IMR-90 (cell line): ENCODE results near the gene CENPP. TPM values are rescaled to one million over a fixed set of nuclear protein-coding genes. Genes with fewer than 3 reads are reported as not detected.

Experiments
- ATAC-seq: fragments of 200-7000 bp; cut with Tn5 transposase; 2 replicates; pipeline ENCODE4 v1.9.1; 2020; ENCODE audit warnings: low read depth, mild to moderate bottlenecking, moderate library complexity
- BruUV-seq: library from RNA; stranded (reverse); fragments of 400-500 nt; replicated peaks from 2 replicates; lab custom pipeline; 2021; lab: Mats Ljungman, UMichigan
- CTCF ChIA-PET: fragments of 300-600 bp; formaldehyde crosslinking; extraction: SDS; loops from one replicate; lab custom pipeline; 2021; ENCODE audit warnings: antibody characterized with exemption; lab: Yijun Ruan, JAX
- POLR2A ChIA-PET: fragments of 300-600 bp; sonication (Branson Sonifier 250); formaldehyde crosslinking; loops from one replicate; lab custom pipeline; 2022; ENCODE audit warnings: antibody characterized with exemption; ENCODE audit not compliant: unreplicated experiment; lab: Charles Lee
- DNase-seq: peaks from one replicate; pipeline ENCODE4 v3.0.0; 2013
- H2AFZ ChIP-seq: replicated peaks from 2 replicates; pipeline ENCODE3; 2013; ENCODE audit warnings: low read length, mild to moderate bottlenecking; ENCODE audit not compliant: poor library complexity
- H2AK5ac ChIP-seq: 2 replicates; pipeline ENCODE4 v1.6.1; 2013; ENCODE audit warnings: low read depth, low read length, inconsistent platforms
- H2AK9ac ChIP-seq: replicated peaks from 2 replicates; pipeline ENCODE3; 2013; ENCODE audit warnings: mild to moderate bottlenecking, low read depth, low read length, moderate library complexity; ENCODE audit not compliant: poor library complexity
- H2BK120ac ChIP-seq: 2 replicates; pipeline ENCODE4 v1.6.1; 2013; ENCODE audit warnings: low read depth, low read length, inconsistent platforms
- H2BK15ac ChIP-seq: 3 replicates; pipeline ENCODE4 v1.6.1; 2013; ENCODE audit warnings: low read depth, low read length, inconsistent platforms
- H2BK20ac ChIP-seq: 2 replicates; pipeline ENCODE4 v1.6.1; 2013; ENCODE audit warnings: low read depth, mild to moderate bottlenecking, inconsistent platforms, low read length, moderate library complexity
- H2BK5ac ChIP-seq: 2 replicates; pipeline ENCODE4 v1.6.1; 2013; ENCODE audit warnings: mild to moderate bottlenecking, low read depth, low read length, inconsistent platforms; ENCODE audit not compliant: poor library complexity, severe bottlenecking
- H3K14ac ChIP-seq: replicated peaks from 2 replicates; pipeline ENCODE4 v1.6.1; 2013; ENCODE audit warnings: low read depth, low read length, inconsistent platforms
- H3K18ac ChIP-seq: 2 replicates; pipeline ENCODE4 v1.6.1; 2013; ENCODE audit warnings: low read depth, low read length, control low read depth
- H3K23ac ChIP-seq: 2 replicates; pipeline ENCODE4 v1.6.1; 2013; ENCODE audit warnings: low read depth, low read length, inconsistent platforms
- H3K27ac ChIP-seq: 2 replicates; pipeline ENCODE4 v1.5.1; 2013; ENCODE audit warnings: mild to moderate bottlenecking, control low read depth, low read length; ENCODE audit not compliant: insufficient read depth
- H3K27me3 ChIP-seq: 2 replicates; pipeline ENCODE4 v1.6.1; 2013; ENCODE audit warnings: low read length; ENCODE audit not compliant: control insufficient read depth, insufficient read depth
- H3K36me3 ChIP-seq: 2 replicates; pipeline ENCODE4 v1.6.1; 2013; ENCODE audit warnings: low read length, mixed read lengths; ENCODE audit not compliant: control insufficient read depth, insufficient read depth
- H3K4ac ChIP-seq: 2 replicates; pipeline ENCODE4 v1.6.1; 2013; ENCODE audit warnings: low read depth, low read length, inconsistent platforms
- H3K4me1 ChIP-seq: 2 replicates; pipeline ENCODE4 v1.6.1; 2013; ENCODE audit warnings: low read length, mixed read lengths; ENCODE audit not compliant: control insufficient read depth, insufficient read depth
- H3K4me2 ChIP-seq: 2 replicates; pipeline ENCODE4 v1.6.1; 2013; ENCODE audit warnings: low read depth, mild to moderate bottlenecking, control low read depth, low read length, moderate library complexity
- H3K4me3 ChIP-seq: 2 replicates; pipeline ENCODE4 v1.5.1; 2013; ENCODE audit warnings: low read depth, mild to moderate bottlenecking, control low read depth, low read length, moderate library complexity; ENCODE audit not compliant: insufficient read depth
- H3K56ac ChIP-seq: 2 replicates; pipeline ENCODE4 v1.6.1; 2013; ENCODE audit warnings: low read length, inconsistent platforms; ENCODE audit not compliant: insufficient read depth; ENCODE audit errors: extremely low read depth
- H3K79me1 ChIP-seq, 2 experiments: 2 replicates each; pipeline ENCODE4 v1.6.1; 2013; ENCODE audit warnings: low read length in 2 of 2, inconsistent platforms in 1 of 2, low read depth in 1 of 2
- H3K9ac ChIP-seq: 2 replicates; pipeline ENCODE4 v1.6.1; 2013; ENCODE audit warnings: low read depth, low read length, control low read depth
- H3K9me1 ChIP-seq: 2 replicates; pipeline ENCODE4 v1.6.1; 2013; ENCODE audit warnings: low read length, inconsistent platforms; ENCODE audit not compliant: insufficient read depth
- H3K9me3 ChIP-seq: 2 replicates; pipeline ENCODE4 v1.6.1; 2013; ENCODE audit warnings: low read length; ENCODE audit not compliant: control insufficient read depth, insufficient read depth
- H4K20me1 ChIP-seq: 2 replicates; pipeline ENCODE4 v1.6.1; 2013; ENCODE audit warnings: low read length, inconsistent platforms; ENCODE audit not compliant: insufficient read depth
- H4K5ac ChIP-seq: 2 replicates; pipeline ENCODE4 v1.6.1; 2013; ENCODE audit warnings: mild to moderate bottlenecking, low read depth, low read length, control low read depth
- H4K8ac ChIP-seq, 2 experiments: 2 replicates each; pipeline ENCODE4 v1.6.1; 2013; ENCODE audit warnings: low read depth in 2 of 2, low read length in 2 of 2, control low read depth in 1 of 2, inconsistent platforms in 1 of 2
- H4K91ac ChIP-seq: 2 replicates; pipeline ENCODE4 v1.6.1; 2013; ENCODE audit warnings: low read depth, low read length, inconsistent platforms; ENCODE audit not compliant: insufficient read depth
- BHLHE40 ChIP-seq: fragments of 150-350 bp; IDR thresholded peaks from 2 replicates; pipeline ENCODE4 v1.6.1; 2016; ENCODE audit warnings: mild to moderate bottlenecking, low read depth, low read length
- CEBPB ChIP-seq: IDR thresholded peaks from 2 replicates; pipeline ENCODE4 v1.6.1; 2012; ENCODE audit warnings: low read depth, low read length, improper control_type of control experiment
- CHD1 ChIP-seq: IDR thresholded peaks from 2 replicates; pipeline ENCODE4 v1.6.1; 2012; ENCODE audit warnings: low read depth, low read length, improper control_type of control experiment
- CTCF ChIP-seq: conservative IDR thresholded peaks from 2 replicates; pipeline ENCODE4 v1.5.1; 2012; ENCODE audit warnings: mild to moderate bottlenecking, low read depth, low read length, improper control_type of control experiment
- ELK1 ChIP-seq: fragments of 150-350 bp; IDR thresholded peaks from 2 replicates; pipeline ENCODE4 v1.6.1; 2016; ENCODE audit warnings: low read depth, mild to moderate bottlenecking, low read length, moderate library complexity, borderline replicate concordance
- FOS ChIP-seq: fragments of 150-350 bp; IDR thresholded peaks from 2 replicates; pipeline ENCODE4 v1.6.1; 2016; ENCODE audit warnings: low read depth, low read length
- MAFK ChIP-seq: IDR thresholded peaks from 2 replicates; pipeline ENCODE4 v1.6.1; 2012; ENCODE audit warnings: low read depth, low read length, improper control_type of control experiment
- MAZ ChIP-seq: IDR thresholded peaks from 2 replicates; pipeline ENCODE4 v1.6.1; 2012; ENCODE audit warnings: low read depth, mild to moderate bottlenecking, low read length, improper control_type of control experiment, moderate library complexity, borderline replicate concordance
- MXI1 ChIP-seq: IDR thresholded peaks from 2 replicates; pipeline ENCODE4 v1.6.1; 2012; ENCODE audit warnings: low read depth, mild to moderate bottlenecking, low read length, moderate library complexity, borderline replicate concordance
- NFE2L2 ChIP-seq: fragments of 150-350 bp; IDR thresholded peaks from 2 replicates; pipeline ENCODE4 v1.6.1; 2016; ENCODE audit warnings: low read depth, mild to moderate bottlenecking, low read length
- POLR2A ChIP-seq: IDR thresholded peaks from 2 replicates; pipeline ENCODE4 v1.6.1; 2012; ENCODE audit warnings: mild to moderate bottlenecking, low read depth, low read length
- RAD21 ChIP-seq: IDR thresholded peaks from 2 replicates; pipeline ENCODE4 v1.6.1; 2012; ENCODE audit warnings: low read length, improper control_type of control experiment
- RCOR1 ChIP-seq: IDR thresholded peaks from 2 replicates; pipeline ENCODE4 v1.6.1; 2012; ENCODE audit warnings: mild to moderate bottlenecking, low read length, improper control_type of control experiment; ENCODE audit not compliant: insufficient replicate concordance
- RFX5 ChIP-seq: IDR thresholded peaks from 2 replicates; pipeline ENCODE4 v1.8.0; 2012; ENCODE audit warnings: low read depth, mild to moderate bottlenecking, low read length, moderate library complexity
- SMC3 ChIP-seq: fragments of 150-350 bp; IDR thresholded peaks from 2 replicates; pipeline ENCODE4 v1.6.1; 2016; ENCODE audit warnings: low read depth, mild to moderate bottlenecking, antibody characterized with exemption, low read length, moderate library complexity
- WGBS, 2 experiments: methylation state at CpG; one replicate each; pipeline versions ENCODE4 v1.1.5 to v1.1.7; 2013; ENCODE audit warnings: missing lambda C conversion rate in 2 of 2; ENCODE audit not compliant: insufficient read length in 1 of 2; ENCODE audit errors: extremely low coverage in 2 of 2; 5-methylcytosine and 5-hydroxymethylcytosine counted together
- dilution Hi-C: fragments of 300-500 bp; cut with HindIII; formaldehyde crosslinking; loops from one replicate; pipeline ENCODE4 v1.14.3; 2018; ENCODE audit warnings: low sequenced_read_pairs; ENCODE audit not compliant: unreplicated experiment
- in situ Hi-C: fragments of 300-500 bp; cut with MboI; formaldehyde crosslinking; loops from 3 replicates; pipeline ENCODE4 v1.14.3; 2019; ENCODE audit warnings: low sequenced_read_pairs, inconsistent platforms, mixed read lengths
- intact Hi-C: fragments of 100-400 bp; cut with micrococcal nuclease; formaldehyde crosslinking; loops from 2 replicates; pipeline ENCODE4 v1.10.0; 2022
- polyA plus RNA-seq, 3 experiments: library from polyadenylated mRNA; depleted of rRNA; stranded (reverse); fragments of >200 nt; gene quantifications; 2 replicates each; pipeline ENCODE4 v1.2.3, GENCODE V29; 2012; ENCODE audit warnings: low replicate concordance in 1 of 3
- total RNA-seq: library from RNA; depleted of rRNA; stranded (reverse); fragments of >200 nt; gene quantifications from 2 replicates; pipeline ENCODE4 v1.2.3, GENCODE V29; 2012
- TF ChIP-seq, protein P1 (sequence below): fragments of 150-350 bp; IDR thresholded peaks from 2 replicates; pipeline ENCODE4 v1.6.1; 2017; ENCODE audit warnings: mild to moderate bottlenecking, antibody characterized with exemption, low read length, low read depth

Gene CENPP
- total and polyA plus RNA-seq, 2 of the 4 experiments (the other 2 are of a cell fraction) = 1.4 to 2.0 TPM

DNA sequence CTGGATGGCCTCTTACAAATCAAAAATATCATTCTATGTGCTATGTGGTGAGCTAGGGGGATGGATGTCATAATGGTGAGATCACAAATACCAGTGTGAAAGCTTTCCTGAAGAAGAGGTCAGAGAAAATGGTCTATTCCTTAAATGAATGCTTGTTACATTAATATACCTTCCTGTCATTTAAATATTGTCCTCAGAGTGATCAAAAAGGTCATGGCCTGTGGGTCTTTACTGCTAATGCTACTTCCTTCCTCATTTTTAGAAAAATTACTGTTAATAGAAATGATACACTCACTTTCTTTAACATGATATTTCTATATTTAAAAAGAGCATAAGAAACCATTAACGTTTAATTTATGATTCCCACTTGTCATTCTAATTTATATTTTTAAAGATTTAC lies 88.8 kb downstream of the CENPP start:
- H3K23ac ChIP-seq = no peak overlapping the region
- H2BK120ac ChIP-seq = no peak overlapping the region
- no peak overlapping the region for H3K14ac ChIP-seq
- H3K79me1 ChIP-seq = 0 out of 4 replicates have a peak, but pooled peaks cover 0 to 4% of the 10 kb centered on the region in 2 experiments
- intact Hi-C loops (no loop called here), dilution Hi-C loops (no loop called here), in situ Hi-C loops (no loop called here)
- ChIA-PET POLR2A (no interaction called here), CTCF (no interaction called here)
- H3K4me1 ChIP-seq = peaks cover 2% of the 10 kb centered on the region; the same call in 1 of the 2 replicates
- H3K27ac ChIP-seq = no peak overlapping the region
- no peak overlapping the region for H2AK5ac ChIP-seq
- no peak overlapping the region for H3K4me2 ChIP-seq
- H3K4me3 ChIP-seq = no peak overlapping the region
- H2BK5ac ChIP-seq = no peak overlapping the region
- peaks cover 5% of the 10 kb centered on the region; the same call in 1 of the 2 replicates for H3K9me1 ChIP-seq
- H2BK15ac ChIP-seq = no peak overlapping the region
- no peak overlapping the region for H2AK9ac ChIP-seq
- WGBS, 2 experiments = no CpG with 5 or more reads among the region's 1 CpG
- H2AFZ ChIP-seq = no peak overlapping the region
- TF ChIP-seq POLR2A (no peak), RCOR1 (no peak), BHLHE40 (no peak), CTCF (no peak), NFE2L2 (no peak), ELK1 (no peak), RFX5 (no peak), CHD1 (no peak), MXI1 (no peak), FOS (no peak), MAFK (no peak), RAD21 (no peak), MAZ (no peak), CEBPB (no peak), SMC3 (no peak)
- TF ChIP-seq, protein P1, sequence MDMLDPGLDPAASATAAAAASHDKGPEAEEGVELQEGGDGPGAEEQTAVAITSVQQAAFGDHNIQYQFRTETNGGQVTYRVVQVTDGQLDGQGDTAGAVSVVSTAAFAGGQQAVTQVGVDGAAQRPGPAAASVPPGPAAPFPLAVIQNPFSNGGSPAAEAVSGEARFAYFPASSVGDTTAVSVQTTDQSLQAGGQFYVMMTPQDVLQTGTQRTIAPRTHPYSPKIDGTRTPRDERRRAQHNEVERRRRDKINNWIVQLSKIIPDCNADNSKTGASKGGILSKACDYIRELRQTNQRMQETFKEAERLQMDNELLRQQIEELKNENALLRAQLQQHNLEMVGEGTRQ = no peak
- BruUV-seq = no TSS peak
- H4K5ac ChIP-seq = no peak overlapping the region
- no peak overlapping the region for H3K18ac ChIP-seq
- no peak overlapping the region for H3K4ac ChIP-seq
- H4K20me1 ChIP-seq = no peaks in the 10 kb centered on the region
- H3K9me3 ChIP-seq = no peaks in the 10 kb centered on the region
- H4K8ac ChIP-seq = no peak overlapping the region
- no peak overlapping the region for H2BK20ac ChIP-seq
- no peaks in the 10 kb centered on the region for H3K27me3 ChIP-seq
- DNase-seq (peak; percentile 21), ATAC-seq (no peak)
- H4K91ac ChIP-seq = no peak overlapping the region
- no peak overlapping the region for H3K56ac ChIP-seq
- no peaks in the 10 kb centered on the region for H3K36me3 ChIP-seq
- no peak overlapping the region for H3K9ac ChIP-seq
